H1 (cell line): ENCODE measurements around the gene ACAP1.
"Not testable (repeated sequence)": the region's sequence is repeated elsewhere in the genome, so short reads cannot be mapped to it uniquely, and the experiment has no call there.

Experiments
- BCL11A ChIP-seq, 2 experiments: IDR thresholded peaks; one replicate each; pipeline ENCODE4 v1.6.1; 2011; ENCODE audit warnings: low read depth in 2 of 2, low read length in 2 of 2, mild to moderate bottlenecking in 2 of 2
- EZH2 ChIP-seq: fragments of 200-600 bp; sonication (generic); IDR thresholded peaks from 2 replicates; pipeline ENCODE4 v1.7.1; 2012; ENCODE audit warnings: low read depth, mild to moderate bottlenecking, moderate library complexity, low read length, inconsistent platforms; ENCODE audit not compliant: severe bottlenecking
- NANOG ChIP-seq: IDR thresholded peaks from 2 replicates; pipeline ENCODE4 v1.6.1; 2011; ENCODE audit warnings: low read length, low read depth, mild to moderate bottlenecking, inconsistent platforms; ENCODE audit not compliant: insufficient read depth, poor library complexity, severe bottlenecking
- POLR2A ChIP-seq, 2 experiments: IDR thresholded peaks; 1 replicate in 1 of 2; 2 replicates in 1 of 2; pipeline ENCODE4 v1.6.1; 2011; ENCODE audit warnings: low read depth in 2 of 2, low read length in 2 of 2, mild to moderate bottlenecking in 2 of 2; ENCODE audit errors: control extremely low read depth in 1 of 2
- RAD21 ChIP-seq, 2 experiments: IDR thresholded peaks in 1 of 2; conservative IDR thresholded peaks in 1 of 2; 2 replicates each; pipeline ENCODE4 v1.6.1; 2011; ENCODE audit warnings: low read depth in 2 of 2, low read length in 2 of 2, improper control_type of control experiment in 1 of 2, inconsistent platforms in 1 of 2, mild to moderate bottlenecking in 1 of 2, moderate library complexity in 1 of 2
- SP1 ChIP-seq: IDR thresholded peaks from 2 replicates; pipeline ENCODE4 v1.6.1; 2011; ENCODE audit warnings: low read depth, low read length
- TAF1 ChIP-seq: IDR thresholded peaks from 2 replicates; pipeline ENCODE4 v1.6.1; 2011; ENCODE audit warnings: mild to moderate bottlenecking, low read depth, low read length
- YY1 ChIP-seq: IDR thresholded peaks from 2 replicates; pipeline ENCODE4 v1.6.1; 2011; ENCODE audit warnings: low read depth, mild to moderate bottlenecking, low read length
- TF ChIP-seq, protein P1 (sequence below), 3 experiments: IDR thresholded peaks; 1 replicate in 2 of 3; 2 replicates in 1 of 3; pipeline versions ENCODE4 v1.5.1 to v1.6.1; 2011; ENCODE audit warnings: low read length in 3 of 3, mild to moderate bottlenecking in 3 of 3, inconsistent platforms in 2 of 3, low read depth in 1 of 3, moderate library complexity in 1 of 3; ENCODE audit not compliant: insufficient read depth in 1 of 3; ENCODE audit errors: control extremely low read depth in 1 of 3

DNA sequence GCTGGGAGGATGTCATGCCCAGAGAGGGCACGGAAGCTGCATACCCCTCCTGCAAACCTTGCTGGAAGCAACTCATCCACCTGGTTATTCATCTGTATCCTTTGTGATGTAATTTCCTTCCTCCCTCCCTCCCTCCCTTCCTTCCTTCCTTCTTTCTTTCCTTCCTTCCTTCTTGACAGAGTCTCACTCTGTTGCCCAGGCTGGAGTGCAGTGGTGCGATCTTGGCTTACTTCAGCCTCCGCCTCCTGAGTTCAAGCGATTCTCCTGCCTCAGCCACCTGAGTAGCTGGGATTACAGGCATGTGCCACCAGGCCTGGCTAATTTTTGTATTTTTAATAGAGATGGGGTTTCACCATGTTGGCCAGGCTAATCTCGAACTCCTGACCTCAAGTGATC, 32.3 kb downstream of the ACAP1 start:
- not testable (repeated sequence) for TF ChIP-seq TAF1; POLR2A (IDR thresholded peaks at IDR 0.05; ENCODE audit: control extremely low read depth in 1 of 2, low read depth in 2 of 2, low read length in 2 of 2); EZH2; SP1; BCL11A (IDR thresholded peaks at IDR 0.05; ENCODE audit: low read depth in 2 of 2, low read length in 2 of 2); NANOG; YY1; RAD21 (IDR thresholded peaks at IDR 0.05 in 1 of 2, conservative IDR thresholded peaks at IDR 0.05 in 1 of 2; ENCODE audit: low read depth in 2 of 2, low read length in 2 of 2)
- TF ChIP-seq, protein P1, sequence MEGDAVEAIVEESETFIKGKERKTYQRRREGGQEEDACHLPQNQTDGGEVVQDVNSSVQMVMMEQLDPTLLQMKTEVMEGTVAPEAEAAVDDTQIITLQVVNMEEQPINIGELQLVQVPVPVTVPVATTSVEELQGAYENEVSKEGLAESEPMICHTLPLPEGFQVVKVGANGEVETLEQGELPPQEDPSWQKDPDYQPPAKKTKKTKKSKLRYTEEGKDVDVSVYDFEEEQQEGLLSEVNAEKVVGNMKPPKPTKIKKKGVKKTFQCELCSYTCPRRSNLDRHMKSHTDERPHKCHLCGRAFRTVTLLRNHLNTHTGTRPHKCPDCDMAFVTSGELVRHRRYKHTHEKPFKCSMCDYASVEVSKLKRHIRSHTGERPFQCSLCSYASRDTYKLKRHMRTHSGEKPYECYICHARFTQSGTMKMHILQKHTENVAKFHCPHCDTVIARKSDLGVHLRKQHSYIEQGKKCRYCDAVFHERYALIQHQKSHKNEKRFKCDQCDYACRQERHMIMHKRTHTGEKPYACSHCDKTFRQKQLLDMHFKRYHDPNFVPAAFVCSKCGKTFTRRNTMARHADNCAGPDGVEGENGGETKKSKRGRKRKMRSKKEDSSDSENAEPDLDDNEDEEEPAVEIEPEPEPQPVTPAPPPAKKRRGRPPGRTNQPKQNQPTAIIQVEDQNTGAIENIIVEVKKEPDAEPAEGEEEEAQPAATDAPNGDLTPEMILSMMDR (IDR thresholded peaks at IDR 0.05; ENCODE audit: control extremely low read depth in 1 of 3, insufficient read depth in 1 of 3, low read depth in 1 of 3, low read length in 3 of 3), result not testable (repeated sequence)
